Measurements from ENCODE around the gene RASSF4.

Gene RASSF4

DNA sequence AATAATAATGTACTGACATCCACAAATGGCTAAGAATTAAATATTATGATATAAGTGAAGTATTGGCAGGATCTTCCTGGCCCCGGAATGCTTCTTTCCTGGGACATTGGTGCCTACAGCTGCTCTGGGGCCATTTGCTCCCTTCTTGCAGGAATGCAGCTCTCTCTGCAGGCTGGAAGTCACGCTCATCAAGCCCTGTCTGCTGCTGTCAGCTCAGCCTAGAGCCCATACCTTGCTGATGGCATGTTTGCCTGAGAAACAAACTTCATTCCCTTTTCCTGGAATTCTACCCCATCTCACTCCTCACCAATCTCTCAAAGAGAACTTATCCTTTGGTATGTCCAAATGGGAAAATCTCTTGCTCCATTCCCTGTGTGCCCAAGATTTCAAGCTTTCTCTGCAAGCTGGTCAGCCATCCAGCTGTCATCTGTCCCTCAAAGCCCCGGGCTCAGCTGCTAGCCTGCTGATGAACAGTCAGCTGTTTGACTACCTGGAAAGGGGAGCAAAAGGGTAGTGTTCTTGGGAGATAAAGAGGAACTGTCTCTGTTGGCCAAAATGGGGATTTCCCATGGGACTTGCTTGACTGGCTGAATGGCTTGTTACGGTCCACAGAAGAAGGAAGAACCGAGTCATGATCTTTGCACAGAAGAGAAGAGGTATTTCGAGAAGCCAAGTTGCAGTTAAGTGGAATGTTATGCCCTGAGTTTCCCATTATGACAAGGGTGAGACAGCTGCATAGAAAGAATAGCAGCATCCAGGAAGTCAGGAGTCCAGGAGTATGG, 12.0 kb upstream of the RASSF4 start:
- DNase-seq (ENCODE audit: low spot score) = no peak

DNA sequence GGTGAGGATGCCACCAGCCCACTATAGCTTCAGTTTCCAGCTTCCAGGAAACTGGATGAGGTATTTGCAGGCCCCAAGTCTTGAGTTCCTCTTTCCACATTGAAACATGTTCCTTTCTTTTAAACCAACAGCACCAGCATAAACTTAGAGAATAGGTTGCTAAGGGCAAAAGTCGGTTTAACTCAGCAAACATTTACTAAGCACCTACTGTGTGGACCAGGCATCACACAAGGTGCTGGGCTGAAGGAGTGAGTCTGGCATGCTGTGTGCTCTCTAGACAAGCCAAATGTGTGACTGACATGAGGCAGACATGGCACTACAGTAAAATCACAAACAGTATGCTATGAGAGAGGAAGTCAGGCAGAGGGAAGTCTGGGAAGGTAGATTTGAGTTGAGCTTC, 11.0 kb upstream of the RASSF4 start:
- DNase-seq (ENCODE audit: low spot score) = no peak

DNA sequence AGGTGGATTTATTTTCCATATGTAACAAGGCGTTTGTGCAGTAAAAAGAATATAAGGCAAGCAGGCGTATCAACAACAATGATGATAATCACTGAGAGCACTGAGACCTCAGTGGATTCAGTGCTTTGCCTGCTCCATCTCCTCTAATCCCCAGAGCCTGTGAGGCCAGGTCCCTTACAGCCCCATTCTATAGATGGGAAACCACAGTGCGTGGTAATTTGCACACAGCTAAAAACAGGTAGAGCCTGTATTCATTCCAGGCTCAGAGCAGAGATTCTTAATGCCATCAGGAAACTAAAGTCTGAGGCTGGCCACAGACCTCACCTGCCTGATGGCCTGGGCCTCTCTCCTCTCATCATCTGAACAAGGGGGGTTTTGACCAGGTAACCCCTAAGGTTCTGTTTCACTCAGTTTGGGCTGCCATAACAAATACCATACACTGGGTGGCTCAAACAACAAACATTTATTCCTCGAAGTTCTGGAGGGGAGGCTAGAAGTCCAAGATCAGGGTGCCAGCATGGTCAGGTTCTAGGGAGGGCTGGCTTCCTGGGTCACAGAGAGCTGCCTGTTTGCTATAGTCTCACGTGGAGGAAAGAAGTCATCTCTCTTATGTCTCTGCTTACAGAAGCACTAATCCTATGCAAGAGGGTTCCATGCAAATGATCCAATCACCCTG, 10.3 kb upstream of the RASSF4 start:
- DNase-seq (ENCODE audit: low spot score) = no peak

DNA sequence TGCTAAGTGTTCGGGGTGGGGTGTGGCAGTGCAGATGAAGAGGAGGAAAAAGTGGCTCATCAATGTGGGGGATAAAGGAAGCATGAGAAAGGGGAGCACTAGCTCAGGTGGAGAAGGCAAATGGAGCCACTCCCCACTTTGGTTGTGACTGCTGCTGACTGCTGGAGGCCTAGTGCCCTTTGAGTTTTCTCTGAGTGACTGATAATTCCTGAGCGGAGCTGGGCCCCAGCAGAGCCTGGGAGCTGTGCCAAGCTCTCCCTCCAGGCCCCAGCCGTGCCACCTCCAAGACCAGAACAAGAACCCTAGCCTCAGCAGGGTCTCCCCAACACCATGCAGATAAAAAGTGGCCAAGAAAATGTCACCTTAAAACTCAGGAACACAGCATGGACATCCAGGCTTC, 9.7 kb upstream of the RASSF4 start:
- no peak for DNase-seq (ENCODE audit: low spot score)

DNA sequence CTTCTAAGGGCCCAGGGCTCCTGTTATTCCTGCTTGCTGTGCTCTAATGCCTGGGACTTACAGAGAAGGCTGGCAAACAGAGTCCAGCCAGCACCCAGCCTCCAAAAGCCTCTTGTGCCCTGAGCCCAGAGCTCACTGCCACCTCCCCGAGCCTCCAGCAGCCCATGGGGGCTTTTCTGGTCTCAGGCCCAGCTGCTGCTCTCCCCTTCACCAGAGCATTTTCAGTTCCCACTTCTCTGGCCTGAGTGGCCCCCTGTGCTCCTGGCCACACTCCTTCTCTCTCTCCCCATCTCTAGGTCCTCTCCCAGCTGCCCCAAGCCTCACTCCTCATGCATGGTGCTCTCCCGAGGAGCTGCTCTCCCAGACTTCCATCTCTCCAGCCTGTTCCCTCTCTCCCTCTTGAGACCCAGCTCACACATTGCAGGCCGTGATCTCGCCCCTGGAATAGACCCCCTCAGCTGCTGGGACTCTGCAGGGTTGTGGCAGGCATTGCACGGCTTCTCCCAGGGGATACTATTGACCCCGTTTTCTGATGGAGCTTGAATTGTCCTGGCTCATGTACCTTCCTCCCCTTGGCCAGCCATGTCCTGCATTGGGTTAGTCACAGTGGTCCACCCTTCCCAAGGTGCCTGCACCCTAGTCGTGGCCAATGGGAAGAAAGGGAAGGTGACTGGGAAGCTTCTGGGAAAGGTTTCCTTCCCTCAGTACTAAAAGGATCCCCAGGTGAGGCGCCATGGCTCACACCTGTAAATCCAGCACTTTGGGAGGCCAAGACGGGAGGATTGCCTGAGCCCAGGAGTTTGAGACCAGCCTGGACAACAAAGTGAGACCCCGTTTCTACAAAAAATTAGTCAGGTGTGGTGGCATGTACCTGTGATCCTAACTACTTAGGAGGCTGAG, 9.0 kb upstream of the RASSF4 start:
- DNase-seq (ENCODE audit: low spot score) = no peak

DNA sequence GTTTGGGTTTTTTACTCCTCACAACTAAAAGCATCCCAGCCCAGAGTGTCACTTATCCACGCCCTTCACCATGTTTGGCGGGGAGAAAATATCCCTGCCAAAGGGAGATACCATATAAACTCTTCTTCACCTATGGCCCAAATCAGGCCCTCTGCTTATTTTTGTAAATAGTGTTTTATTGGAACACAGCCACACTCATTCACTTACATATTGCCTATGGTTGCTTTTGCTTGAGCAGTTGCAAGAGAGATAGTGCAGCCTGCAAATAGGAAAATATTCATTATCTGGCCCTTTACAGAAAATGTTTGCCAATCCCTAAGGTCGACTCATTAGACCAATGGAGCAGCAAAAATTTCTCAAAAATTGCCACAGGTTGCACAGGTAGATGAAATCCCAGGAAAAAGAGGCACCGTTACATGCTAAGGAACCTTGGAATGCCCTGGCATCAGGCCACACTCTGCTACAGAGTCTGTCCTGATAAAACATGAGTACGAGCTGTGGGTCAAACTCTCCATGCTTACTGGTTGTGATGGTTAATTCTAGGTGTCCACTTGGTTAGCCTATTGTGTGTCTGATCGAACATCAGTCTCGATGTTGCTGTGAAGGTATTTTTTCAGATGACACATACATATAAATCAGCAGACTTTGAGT, 7.9 kb upstream of the RASSF4 start:
- no peak for DNase-seq (ENCODE audit: low spot score)

DNA sequence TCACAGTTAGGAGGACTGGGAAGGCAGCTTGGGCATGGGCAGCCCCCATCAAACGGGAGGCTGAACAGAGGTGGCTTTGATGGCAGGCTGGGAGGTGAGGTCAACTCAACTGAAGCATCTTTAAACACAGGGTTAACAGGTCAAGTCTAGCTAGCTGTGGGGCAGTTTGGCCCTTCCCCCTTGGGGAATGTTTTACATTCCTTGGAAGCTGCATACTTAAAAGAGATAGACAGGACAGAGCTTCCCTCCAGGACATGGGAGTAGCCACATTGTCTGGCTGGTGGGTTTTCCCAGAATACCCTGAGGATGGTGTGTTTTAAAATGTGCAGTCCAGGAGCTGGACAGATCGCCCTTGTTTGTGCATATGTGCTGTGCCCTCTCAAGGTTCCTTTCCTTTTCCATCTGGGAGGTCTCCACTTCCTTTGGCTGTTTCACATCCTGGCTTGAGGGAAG, 6.8 kb upstream of the RASSF4 start:
- DNase-seq (ENCODE audit: low spot score) = no peak

DNA sequence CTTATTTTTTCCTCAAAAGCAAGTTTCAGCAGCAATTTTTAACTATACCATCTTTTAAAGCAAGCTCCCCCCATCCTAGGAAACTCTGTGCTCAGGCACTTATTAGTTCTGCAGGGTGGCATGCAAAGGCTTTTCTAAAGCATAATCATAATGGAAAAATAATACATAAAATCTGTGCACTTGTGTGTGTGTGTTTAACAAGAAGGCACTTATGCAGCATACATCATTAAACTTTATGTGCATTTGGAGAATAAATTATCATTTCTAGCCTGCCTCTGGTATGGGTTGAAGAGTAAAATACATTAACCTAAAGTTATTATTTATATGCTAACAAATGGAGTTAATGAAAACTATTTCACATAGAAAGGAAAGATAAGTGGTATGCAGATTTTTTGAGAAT, 5.6 kb upstream of the RASSF4 start:
- DNase-seq (ENCODE audit: low spot score) = no peak

DNA sequence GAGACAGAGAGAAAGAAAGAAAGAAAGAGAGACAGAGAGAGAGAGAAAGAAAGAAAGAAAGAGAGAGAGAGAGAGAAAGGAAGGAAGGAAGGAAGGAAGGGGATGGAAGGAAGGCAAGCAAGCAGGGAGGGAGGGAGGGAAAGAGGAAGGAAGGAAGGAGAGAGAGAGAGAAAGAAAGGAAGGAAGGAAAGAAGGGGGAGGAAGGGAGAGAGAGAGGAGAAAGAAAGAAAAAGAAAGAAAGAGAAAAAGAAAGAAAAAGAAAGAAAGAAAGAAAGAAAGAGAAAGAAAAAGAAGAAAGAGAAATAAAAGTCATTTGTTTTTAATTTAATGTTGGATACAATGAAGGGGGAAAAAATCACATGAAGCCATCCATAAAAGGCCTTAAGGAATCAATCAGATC, 4.6 kb upstream of the RASSF4 start:
- no peak for DNase-seq (ENCODE audit: low spot score)

DNA sequence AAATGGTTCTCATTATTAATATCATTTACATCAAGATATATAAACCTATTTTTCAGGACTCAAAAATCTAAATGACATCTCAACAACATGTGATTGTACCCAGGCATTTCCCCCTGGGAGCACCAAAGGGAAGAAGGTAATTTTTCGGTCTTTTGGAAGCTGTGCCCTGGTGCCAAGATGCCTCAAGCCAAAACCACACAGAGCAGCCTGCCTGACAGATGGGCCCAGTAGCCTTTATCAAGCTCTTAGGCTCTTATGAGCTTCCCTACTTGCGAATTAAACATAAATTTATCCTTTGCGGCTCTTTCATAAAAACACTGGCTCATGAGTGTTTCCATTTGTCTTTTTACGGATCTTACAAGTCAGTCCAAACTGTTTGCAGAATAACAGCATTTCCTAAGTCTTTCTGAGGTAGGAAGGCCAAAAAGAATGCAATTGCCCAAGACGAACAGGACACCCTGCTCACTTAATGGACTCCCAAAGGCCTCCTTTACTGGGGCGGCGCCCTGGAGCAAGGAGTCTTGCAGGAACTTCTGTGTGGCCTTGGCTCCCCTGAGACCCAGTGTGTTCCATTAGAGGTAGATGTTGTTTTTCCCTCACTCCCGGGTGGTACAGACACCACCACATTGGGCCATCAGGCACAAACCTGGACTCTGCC, 4.1 kb upstream of the RASSF4 start:
- no peak for DNase-seq (ENCODE audit: low spot score)

DNA sequence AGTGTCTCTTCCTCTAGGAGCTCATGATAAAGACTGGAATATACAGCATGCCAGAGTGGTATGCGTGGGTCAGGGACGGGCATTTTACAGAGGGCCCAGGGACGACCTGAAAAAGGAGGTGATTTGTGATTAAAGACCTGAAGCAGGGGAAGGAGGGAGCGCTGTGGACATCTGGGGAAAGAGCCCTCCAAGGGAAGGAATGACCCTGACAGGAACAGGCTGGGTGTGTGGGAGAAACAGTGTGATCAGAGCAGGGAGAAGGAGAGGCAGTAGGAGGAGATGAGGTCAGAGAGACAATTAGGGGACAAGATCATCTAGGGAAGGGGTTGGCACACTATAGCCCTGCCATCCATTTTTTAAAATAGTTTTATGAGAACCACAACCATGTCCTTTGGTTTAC, 3.4 kb upstream of the RASSF4 start:
- no peak for DNase-seq (ENCODE audit: low spot score)

DNA sequence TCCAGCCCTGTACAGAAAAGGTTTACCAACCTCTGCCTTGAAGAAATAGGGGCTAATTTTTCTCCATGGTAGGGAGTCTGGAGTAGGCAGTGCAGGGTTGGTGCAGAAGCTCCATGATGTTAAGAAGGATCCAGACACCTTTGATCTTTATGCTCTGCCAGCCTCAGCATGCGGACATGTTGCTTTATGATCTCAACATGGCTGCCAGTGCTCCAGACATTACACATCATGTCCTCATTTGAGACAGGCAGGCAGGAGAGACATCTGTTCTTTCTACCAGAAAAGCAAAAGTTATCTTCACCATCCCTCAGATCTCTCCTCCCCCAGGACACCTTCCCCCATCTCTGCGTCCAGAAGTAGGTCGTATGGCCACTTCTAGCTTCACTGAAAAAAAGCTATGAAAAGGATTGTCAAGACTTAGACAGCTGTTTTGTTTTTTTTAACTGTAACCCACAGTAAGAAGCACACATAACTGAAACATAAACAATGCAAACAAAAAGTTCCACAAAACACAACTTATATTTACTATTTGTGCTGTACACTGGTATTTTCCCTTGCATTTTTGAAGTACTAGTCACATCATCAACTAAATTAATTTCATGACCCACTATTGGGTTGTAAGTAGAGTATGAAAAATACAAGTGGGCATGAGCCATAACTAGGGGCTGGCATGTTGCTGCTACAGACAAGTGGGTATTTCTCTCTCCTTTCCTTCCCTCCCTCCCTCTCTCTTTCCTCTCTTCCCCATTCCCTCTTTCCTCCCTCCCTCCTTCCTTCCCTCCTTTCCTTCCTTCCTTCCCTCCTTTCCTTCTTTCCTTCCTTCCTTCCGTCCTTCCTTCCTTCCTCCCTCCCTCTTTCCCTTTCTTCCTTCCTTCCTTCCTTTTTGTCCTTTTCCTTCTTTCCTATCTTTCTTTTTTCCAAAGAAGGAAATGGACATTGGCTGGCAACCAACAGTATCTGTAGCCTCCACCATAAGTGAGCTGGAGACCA, 2.6 kb upstream of the RASSF4 start:
- DNase-seq (ENCODE audit: low spot score) = no peak

DNA sequence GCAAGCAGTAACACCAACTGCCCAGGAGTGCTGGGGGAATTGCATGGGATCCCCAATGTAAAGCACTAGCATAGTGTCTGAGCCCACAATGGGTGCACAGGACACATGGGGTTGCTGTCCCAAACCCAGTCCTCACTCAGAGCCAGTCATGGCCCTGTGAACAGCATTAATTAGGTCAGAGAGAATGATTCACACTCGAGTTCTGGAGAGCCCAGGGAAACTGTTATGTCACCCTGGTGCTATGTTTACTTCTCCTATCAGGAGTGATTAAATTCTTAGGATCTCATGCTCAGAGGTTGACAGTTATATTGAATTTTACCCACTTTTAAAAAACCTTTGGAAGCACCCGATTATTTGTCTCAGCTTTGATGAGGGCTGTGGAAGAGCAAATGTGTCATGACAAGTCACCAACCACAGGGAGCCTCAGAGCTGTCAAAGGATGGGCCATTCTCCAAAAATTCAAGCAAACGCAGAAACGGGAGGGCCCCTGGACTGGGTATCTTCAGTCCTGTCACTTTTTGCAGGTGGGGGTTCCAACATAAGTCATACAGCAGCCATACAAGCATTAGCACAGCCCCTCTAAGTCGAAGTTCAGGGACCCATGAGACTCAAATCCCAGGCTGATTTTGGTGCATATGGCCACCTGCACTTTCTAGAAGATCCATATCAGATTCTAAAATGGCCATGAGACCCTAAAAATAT, 1.3 kb upstream of the RASSF4 start:
- DNase-seq (ENCODE audit: low spot score) = no peak

DNA sequence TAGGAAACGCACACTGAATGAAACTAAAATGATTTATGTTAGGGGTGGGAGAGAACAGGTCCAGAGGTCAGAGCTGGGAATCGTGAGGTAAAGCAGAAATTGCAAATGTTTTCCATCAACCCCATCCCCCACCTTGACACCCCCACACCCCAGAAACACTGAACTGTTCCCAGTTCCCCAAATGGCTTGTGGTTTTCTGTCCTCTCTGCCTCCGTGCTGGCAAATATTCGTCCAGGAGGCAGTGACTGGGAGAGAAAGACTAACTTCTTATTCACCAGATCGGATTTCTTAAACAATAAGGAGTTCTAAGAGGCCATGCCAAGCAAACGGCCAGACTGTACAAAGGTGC, 730 bp upstream of the RASSF4 start:
- DNase-seq (ENCODE audit: low spot score) = no peak

DNA sequence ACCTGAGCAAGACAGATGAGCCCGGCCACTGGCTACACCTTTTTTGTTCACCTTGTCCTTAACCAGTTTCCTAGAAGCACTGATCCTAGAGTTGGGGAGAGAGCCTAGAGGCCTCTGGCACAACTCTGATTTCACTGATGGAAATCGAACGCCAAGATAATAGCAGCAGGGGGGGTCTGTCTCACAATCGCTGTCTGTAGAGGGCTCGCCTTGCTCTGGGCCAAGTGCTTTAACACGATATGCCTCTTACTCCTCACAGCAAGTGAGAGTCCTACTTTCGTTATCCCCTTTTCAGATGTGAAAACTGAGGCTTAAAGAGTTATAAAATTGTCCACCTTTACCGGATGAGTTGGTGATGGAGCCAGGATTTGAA, 472 bp downstream of the RASSF4 start:
- DNase-seq (ENCODE audit: low spot score) = no peak

DNA sequence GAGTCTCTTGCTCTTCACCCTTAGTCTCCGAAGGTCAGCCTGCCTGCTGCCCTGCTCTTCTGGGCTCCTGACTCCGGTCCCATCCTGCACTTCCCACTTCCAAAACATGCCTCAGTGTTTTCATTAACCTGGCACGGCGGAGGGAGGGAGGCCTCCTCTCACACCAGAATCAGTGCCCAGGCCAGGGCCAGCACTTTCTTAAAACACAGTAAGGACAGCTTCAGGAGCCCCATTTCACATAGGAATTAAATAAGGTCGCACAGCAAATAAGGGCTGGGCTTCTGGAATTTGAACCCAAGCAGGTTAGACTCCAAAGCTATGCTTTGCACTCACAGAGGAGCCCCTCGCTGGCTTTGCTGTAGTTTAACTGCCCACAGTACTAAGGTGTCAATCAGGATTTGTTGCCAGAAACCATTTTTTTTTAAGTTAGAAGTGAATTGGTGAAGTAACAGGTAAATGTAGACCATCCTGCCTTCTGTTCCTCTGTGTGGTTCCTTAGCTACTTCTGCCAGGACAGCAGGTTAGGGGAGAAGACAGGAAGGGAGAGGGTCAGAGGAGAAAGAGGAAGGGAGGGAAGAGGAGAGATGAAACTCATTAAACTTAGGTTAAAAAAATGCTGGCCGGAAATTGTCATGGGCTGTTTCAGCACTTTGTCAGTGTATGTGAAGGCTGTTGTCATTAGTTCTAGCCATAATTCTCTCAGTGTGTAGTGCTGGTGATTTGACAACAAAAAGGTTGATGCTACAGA, 1.1 kb downstream of the RASSF4 start:
- DNase-seq (ENCODE audit: low spot score) = no peak

DNA sequence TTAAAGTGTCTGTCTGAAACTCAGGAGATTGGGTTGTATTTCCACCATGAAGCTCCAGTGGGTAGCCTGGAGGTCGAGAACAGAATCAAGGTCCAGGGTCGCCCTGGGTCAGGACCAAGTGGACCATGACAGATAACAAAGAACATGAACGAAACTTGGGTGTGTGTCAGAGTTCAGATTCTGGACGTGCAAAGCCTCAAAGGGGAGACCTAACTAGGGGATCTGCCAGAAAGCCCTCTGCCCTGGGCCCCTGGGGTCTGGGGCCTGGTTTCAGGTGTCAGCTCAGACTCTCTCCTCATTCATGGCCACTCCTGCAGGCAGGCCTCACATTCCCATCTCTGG, 1.6 kb downstream of the RASSF4 start:
- DNase-seq (ENCODE audit: low spot score) = no peak

DNA sequence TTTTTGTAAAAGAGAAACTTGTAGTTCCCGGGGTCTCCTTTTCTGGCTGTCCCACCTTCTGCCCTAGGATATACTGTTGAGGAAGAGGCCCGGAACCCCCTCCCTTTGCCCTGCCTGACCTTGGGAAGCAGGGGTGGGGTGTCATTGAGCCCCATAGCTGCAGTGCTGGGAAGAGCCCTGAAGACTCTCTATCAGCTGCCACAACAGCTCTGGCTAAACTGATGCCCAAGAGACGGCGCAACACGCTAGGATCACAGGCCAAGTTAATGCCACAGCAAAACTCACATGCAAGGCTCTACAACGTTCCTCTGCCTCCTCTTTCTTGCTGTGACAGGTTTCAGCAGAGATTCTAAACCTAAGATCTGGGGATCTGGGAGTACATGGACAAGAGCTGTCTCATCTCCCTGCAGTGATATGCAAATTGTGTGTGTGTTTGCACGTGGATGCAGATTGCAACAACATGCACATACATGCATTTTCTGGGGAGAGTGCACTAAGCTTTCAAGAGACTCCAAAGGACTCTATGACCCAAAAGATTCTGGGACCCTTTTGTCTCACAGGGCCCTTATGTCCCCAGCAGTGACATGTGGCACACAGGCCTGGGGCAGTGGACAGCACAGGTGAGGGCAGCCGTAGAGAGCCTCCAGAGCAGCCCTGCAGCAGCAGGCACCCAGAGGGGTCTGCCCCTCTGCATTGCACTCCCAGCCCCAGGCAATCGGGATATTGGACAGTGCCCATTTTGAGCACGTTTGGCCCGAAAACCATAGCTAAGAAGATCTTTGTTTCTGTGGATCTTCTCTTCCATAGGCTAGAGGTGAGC, 2.5 kb downstream of the RASSF4 start:
- no peak for DNase-seq (ENCODE audit: low spot score)

Data from CD4-positive, alpha-beta T cell treated with Interleukin-2 at 100 ng/mL for 4 hours (primary cell).